HG02840 (cell line): ENCODE results near the gene MPV17L2.

ENCODE experiments used
- ATAC-seq: cut with Tn5 transposase; IDR thresholded peaks from one replicate; pipeline ENCODE4 v1.9.1; 2021; ENCODE audit warnings: mild to moderate bottlenecking, moderate library complexity, moderate number of reproducible peaks; ENCODE audit not compliant: unreplicated experiment, low FRiP score

The MPV17L2 gene

DNA sequence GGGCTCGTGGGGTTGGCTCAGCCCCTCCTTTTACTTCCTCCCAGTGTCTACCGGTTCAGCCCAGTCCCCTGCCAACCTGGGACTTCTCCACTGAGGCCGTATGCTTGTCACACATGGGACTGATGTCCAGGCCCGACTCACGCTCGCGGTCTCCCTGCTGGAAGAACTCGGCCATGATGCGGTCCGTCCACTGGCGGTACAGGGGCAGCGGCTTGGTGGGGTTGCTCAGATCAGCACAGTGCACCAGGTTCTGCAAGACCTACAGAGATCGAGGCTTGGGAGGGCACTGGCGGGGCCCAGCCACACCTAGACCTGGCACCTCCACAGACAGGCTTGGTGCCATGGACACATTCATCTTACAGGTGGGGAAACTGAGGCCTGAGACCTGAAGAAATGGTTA is 18.7 kb downstream of the MPV17L2 start:
- ATAC-seq: no peak

DNA sequence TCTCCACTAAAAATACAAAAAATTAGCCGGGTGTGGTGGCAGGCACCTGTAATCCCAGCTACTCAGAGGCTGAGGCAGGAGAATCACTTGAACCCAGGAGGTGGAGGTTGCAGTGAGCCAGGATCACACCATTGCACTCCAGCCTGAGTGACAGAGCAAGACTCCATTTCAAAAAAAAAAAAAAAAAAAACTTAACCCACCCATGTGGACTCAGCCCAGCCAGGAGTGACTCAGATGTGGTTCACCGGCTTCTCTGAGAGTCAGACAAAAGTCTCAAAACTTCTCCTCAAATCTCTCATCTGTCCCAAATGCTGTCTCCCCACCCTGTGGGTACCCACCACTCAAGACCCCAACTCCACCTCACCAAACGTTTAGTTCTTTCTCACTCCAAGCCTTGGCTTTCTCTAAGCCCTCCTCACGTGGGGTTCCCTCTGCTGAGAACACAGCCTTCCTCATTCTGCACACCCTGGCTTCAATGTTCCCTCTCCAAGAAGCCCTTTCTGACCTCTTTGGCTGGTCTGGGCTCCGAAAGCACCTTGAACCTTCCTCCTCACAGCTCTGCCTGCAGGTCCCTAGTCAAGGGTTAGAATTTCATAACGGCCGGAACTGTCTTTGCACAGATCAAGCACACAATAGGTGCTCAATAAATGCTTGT is 21.9 kb downstream of the MPV17L2 start:
- ATAC-seq: no peak

DNA sequence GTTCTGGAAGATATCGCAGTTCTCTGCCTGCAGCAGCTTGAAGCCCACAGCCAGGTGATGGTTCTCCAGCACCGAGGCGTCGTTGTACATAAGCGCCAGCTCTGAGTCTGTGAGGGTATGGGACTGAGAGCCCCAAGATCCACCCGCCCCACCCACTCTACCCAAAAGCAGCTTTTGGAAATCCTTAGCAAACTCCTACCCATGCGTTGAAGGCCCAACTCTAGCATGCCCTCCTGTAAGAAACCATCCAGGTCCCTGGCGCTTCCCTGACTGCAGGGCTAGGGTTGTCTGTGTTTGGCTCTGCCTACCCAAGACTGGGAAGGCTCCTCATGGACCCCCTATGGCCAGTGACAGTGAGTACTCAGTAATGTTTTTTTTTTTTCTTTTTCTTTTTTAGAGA is 23.8 kb downstream of the MPV17L2 start:
- ATAC-seq: no peak

DNA sequence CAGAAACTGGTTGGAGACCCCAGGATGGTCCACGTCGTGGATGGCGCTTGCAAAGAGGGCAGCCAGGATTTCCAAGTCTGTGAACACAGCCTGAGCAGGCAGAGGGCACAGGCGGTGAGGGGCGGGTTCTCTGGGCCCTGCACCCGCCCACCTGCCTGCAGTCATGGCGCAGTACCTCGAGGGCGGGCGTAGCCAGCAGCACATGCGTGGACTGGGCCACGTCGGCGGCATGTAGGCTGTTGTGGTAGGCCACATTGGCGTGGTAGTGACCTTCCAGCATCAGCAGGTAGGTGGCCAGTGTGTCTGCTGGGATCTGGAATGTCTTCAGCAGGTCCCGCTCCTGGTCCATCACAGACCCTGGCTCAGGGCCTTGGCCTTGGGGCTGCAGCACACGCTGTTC is 25.1 kb downstream of the MPV17L2 start:
- ATAC-seq: no peak

DNA sequence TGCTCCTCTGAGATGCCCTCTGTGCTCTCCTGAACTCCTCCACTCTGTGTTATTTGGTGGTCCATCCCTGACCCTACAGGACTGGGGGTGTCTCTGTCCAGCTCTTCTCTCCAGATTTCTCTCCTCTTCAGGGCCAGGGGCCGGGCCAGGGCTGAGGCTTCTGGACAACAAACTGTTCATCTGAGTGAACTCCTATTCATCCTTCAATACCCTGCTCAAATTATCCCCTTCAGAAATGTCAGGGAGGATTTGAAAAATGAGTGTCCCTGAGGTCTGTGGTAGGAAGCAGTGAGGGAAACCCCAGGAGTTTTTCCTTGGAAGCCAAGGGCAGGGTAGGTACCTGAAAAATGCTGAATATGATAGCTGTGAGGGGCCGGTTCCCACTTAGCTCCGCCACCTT is 25.6 kb downstream of the MPV17L2 start:
- no peak for ATAC-seq

DNA sequence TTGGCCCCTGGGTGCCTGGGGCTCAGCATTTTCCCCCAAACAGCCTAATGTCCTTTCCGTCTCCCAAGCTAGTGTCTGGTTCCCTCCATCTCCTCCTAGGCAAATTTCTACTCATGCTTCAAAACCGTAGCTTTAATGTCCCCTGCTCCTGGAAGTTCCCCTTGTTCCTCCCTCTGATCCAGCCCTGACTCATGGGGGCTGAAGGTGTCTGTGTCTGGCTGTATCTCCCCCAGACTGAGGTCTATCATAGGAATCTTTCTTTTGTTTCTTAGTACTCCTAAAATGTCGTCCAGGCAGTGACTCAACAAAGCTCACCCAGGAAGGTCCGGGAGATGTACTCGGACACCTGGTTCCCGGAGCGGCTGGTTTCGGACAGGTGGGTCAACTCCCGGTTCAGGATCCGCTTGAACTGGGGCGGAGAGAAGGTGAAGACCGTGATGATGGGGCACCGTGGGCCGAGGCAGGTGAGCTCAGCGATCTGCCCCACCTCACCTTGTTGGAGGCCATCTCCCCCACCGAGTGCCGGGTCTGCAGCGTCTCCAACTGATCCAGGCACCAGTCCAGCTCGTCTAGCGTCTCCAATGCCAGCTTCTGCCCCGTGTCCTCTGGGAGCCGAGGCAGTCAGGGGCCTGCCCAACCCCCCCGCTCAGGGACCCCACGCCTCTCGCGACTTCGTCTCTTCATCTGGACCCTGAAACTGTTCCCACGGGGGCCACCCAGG is 27.1 kb downstream of the MPV17L2 start:
- ATAC-seq: no peak

DNA sequence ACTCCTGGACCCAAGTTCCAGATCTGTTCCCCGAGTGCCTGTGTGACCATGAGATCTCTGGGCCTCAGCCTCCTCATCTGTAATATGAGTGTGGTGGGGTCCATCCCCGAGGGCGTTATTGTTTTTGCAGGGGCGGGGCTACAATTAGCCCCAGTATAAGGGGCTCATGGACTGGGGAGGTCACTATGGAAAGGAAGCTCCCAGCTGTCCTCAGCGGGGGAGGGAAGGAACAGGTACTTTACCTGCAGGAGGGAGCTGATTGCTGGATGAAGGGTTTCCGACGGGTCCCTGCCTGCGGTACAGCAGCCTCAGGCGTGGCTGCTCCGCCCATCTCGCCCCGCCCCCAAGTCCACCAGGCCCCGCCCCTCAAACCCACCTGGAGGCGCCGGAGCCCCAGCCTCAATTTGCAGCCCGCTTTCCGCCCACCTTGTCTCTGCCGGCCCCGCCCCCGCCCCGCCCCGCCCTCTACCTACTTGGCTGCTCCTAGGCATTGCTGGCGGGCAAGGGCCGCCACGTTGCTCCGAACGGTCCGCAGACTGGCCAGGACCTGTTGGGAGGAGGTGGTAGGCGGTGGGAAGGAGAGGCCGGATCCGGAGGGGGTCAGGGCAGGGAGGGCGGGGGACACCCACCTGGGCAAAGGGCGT is 27.7 kb downstream of the MPV17L2 start:
- no peak for ATAC-seq

DNA sequence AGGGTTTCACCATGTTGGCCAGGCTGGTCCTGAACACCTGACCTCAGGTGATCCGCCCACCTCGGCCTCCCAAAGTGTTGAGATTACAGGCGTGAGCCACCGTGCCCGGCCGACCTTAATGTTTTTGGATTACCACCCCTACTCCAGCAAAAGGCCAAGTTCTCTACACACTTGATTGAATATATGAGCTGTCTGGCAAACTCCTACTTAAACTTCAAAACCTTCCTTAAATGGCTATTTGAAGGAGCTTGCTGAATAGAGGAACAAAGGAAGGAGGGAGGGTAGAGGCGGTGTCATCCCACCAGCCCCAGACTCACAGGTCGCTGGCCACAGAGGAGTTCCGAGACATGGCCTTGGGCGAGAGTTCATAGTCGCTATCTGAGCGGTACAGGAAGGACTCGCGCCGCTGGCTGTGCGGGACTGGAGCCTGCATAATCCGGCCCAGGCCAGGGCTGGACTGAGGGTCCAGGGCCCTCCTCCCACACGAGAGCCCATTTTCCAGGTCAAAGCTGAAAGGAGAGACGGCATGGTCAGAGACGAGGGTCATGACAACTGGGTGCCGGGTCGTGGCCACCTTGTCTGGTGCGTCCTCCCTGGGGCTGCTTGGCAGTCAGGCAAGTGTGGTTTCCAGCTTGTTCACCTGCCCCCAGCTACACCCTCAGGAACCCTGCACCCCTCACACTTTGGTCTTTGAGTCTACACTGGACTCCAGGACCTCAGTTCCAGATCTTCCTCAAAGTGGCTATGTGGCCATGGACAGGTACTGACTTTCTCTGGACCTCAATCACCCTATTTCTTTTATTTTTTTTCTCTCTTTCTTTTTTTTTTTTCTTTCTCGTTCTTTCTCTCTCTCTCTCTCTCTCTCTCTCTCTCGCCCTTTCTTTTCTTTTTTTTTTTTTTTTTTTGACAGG is 29.1 kb downstream of the MPV17L2 start:
- ATAC-seq: no peak

DNA sequence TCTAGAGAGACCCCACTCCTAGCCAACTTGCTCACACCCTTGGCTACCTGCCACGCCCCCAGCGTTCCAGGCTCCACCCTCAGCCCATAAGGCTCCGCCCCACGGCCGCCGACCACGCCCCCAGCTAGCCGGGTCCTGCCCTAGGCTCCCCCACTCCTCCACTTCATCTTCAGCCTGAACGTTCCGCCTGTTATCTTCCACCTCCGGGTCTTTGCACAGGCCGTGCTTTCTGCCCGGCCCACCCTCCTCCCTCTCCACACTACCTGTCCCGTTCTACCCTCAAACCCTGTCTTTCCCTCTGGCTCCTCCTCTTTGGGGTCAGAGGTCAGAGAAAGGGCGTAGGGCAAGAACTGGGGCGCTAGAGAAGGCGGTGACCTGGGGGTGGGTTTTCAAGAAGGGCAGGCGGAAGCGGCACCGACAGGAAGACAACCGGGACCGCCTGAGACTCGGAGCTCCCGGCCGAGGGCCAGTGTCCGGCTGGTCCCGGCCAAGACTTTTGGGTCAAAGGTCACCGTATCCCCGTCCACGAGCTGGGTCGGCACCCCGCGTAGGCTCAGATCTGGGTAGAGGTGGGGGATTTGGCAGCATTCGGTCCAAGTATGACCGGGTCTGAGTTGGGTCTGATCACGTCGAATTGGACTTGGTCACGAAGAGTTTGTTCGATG is 31.0 kb downstream of the MPV17L2 start:
- ATAC-seq: peak; percentile 4

DNA sequence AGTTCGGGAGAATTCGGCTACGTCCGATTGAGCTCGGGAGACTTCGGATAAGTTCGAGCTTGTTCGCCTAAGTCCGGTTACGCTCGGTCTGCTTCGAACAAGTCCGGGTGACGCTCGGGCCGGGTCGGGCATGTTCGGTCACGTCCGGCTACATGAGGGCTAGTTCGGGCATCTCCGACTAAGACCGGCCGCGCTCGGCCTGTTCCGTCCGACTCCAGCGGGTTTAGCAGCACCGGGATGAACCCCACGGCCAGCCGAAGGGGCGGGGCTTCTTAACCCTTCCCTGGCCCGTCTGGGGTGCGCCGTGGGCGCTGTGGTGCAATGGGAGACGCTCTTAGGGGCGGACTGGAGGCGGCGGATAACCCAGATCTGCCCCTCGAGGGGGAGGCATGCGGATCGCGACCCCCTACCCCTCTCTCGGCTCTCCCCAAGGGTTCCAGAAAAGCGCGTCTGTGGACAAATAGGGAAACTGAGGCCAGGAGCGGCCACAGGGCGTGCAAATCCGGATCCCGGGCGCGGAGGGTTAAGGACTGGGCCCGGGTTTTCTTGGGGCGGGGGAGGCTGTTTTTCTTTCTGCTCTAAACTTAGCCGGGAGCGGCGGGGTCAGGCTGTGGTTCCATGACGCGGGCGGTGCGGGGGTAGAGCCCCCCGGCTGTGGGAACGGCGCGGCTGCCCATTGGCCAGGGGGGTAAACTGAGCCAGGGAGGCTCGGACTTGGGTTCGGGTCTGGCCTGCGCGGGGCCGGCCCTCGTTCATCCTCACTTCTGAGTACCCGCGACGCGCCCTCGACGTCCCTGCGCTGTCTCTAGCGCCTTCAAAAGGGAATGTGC is 31.7 kb downstream of the MPV17L2 start:
- peak; percentile 83 for ATAC-seq

DNA sequence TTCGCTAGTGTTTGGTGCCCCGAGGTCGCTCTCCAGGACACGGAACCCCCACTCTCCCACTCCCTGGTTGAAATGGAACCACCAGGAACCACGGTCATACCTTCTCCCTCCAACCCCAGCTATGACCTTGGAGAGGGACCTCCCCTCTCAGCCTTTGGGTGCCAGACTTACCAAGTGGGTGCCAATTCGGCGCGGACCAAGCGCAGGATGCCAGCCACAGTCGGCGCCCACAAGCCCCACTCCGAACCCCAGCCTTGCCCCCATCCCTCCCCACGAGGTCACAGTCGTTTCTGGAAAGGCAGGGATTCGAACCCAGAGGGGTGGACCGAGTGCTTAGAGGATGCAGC is 32.3 kb downstream of the MPV17L2 start:
- no peak for ATAC-seq

DNA sequence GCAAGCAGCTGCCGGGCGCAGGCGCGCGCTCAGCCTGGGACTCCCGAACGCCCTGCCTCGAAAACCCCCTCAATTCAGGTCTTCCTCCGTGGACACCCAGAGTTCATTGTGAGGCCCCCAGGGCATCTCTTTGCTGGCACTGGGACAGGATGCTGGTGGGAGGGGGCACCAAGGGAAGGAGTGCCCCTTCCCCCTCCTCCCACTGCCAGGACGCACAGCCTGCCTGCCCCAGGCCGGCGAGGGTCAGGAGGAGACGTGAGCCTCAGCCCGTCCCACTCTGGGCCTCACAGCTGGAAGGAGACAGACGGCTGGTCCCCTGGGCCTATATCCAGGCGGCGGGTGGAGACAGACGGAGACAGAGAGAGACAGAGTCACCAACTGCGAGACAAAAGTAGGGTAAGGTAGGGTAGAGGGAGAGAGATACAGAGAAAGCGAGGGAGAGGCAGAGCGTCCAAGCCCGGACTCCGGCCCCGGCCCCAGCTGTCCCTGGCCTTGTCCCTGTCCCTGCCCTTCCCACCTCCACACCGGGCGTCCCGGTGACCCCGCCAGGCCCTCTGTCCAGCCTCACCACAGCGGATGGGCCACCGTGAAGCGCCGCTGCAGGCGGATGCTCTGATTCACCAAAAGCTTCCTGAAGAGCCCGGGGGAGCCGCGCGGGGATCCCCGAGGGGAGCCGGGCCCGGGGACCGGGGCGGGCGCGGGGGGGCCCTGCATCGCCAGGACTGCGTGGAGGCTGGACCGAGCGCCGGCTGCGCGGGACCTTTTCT is 32.9 kb downstream of the MPV17L2 start, which contains the start of gene PDE4C:
PDE4C (minus strand) TSS at position 737 of the 767 bp plus-strand sequence; CDS start at position 714, 23 bp downstream.
- ATAC-seq: no peak

DNA sequence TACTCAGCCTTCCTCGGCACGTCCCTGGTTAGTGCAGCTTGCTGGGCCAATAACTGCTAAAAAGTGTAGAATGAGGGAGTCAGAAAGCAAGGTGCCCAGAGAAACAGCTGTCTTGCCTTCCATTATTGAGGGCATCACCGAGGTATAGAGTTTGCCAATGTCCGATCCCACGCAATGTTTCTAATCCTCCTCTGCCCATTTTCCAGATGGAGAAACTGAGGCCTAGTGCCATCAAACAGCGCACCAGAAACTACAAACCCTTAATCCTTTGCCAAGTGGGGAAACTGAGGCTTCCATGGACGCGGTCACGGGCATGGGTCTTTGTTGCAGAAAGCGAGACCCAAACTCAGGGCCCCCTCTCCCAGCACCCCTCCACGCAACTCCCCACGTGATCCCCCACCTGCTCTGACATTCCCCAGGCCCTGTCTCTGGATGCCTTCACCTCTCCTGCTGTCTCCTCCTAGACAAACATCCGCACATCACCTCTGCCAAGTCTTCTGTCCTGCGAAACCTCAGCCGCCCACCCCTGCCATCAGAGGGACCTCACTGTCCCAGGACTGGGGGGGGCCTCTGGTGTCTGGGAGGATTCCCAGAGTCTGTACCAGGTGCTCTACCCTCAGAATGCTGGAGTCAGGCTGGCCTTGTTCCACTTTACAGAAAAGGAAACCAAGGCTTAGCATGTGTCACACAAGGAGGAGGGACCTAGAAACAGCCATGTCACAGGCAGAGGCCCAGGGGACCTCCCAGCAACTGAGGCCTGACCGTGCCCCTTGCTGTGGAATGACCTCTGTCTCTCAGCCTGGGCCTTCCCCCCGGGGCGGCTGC is 34.1 kb downstream of the MPV17L2 start:
- ATAC-seq: no peak

DNA sequence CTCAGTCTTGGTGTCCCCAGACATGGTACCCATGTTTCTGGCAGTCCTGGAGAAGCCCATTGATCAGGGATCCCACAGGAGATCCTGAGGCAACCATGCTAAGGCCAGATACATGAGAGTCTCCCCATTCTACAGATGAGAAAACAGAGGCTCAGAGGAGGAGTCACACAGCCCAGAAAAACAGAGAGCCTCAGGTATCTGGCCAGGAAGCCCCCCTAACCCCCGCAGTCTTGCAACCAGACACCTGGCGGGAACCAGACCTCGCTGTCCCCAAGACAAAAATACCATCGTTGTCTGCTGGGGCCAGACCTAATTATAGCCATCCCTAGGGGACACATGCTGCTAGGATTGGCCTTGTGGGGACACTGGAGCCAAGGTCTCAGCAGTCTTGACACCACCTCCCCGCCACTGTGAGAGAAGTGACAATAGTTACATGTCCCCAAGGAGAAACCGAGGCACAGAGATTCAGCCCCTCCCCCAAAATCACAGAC is 34.8 kb downstream of the MPV17L2 start:
- ATAC-seq: no peak

DNA sequence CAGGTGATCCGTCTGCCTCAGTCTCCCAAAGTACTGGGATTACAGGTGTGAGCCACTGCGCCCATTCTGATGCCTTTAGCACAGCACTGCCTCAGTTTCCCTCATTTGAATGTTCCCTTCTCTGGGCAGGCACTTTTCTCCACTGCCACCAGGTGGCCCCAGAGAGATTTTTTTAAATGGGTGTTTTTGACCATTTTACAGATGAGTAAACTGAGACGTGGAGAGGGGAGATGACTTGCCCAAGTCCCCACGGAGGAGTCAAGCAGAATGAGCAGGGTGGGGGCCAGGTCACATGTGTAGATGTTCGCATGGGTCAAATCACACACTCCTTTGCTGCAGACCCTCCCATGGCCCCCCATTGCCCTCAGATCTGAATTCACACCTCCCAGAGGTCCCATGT is 36.5 kb downstream of the MPV17L2 start:
- ATAC-seq: no peak

DNA sequence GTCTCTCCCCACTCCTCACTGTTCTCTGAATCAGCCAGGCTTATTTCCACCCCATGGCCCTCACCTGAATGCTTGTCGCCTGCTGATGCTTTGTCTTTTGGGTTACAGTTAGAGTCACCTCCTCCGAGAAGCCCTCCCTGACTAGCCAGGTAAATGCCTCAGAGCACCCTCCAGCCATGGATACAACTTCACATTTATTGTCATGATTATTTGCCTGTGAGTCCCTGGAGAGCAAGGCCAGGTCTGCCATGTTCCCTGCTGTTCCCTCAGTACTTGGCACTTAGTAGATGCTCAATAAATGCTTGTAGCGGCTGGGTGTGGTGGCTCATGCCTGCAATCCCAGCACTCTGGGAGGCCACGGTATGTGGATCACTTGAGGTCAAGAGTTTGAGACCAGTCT is 36.9 kb downstream of the MPV17L2 start:
- no peak for ATAC-seq

DNA sequence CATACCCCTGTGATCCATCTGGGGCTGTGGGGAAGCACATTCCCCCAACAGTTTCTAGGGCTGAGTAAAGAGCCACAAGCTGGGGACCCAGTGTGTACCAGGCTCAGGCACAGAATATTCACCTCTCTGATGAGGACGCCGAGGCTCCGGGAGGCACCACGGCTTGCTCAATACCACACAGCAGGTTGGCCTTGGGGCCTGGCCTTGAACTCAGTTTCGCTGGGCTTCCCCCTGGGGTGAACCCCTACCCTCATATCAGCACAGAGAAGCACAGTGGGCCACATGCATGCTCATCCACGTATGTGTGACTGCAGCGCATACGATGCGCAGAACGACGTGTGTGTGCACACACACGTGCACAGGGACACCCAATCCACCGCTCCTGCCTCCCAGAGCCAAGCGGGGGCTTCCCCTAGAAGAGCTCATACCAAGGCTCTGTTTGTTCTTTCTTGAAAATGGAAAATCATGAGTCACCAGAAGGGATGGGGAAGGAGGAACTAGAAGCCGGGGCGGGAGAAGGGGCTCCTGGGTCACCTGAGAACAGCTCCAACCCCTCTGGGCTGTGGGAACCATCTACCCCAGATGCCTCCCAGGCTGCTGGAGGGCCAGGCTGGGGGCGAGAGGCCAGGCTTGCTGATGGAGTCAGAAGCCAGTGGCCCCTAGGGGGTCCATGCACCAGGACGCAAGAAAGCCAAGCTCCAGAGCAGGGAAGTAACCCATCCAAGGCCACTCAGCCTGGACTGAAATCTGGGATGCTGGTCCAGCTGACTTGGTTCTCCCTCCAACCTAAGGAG is 38.1 kb downstream of the MPV17L2 start:
- no peak for ATAC-seq
